Astrocyte of the spinal cord (primary cell): ENCODE results near the gene REEP3.

Source experiments
- DNase-seq: peaks from one replicate; pipeline ENCODE4 v3.0.0; 2011; ENCODE audit warnings: low read depth, low spot score
- H3K4me3 ChIP-seq: 2 replicates; pipeline ENCODE4 v1.5.1; 2011; ENCODE audit warnings: low read depth, mild to moderate bottlenecking, low read length, moderate library complexity
- CTCF ChIP-seq: IDR thresholded peaks from 2 replicates; pipeline ENCODE4 v1.5.1; 2012; ENCODE audit warnings: low read depth, mild to moderate bottlenecking, low read length, inconsistent platforms
- in situ Hi-C: cut with HindIII; loops from 2 replicates; pipeline ENCODE4 v1.10.0; 2017; ENCODE audit warnings: low sequenced_read_pairs

Gene REEP3

DNA sequence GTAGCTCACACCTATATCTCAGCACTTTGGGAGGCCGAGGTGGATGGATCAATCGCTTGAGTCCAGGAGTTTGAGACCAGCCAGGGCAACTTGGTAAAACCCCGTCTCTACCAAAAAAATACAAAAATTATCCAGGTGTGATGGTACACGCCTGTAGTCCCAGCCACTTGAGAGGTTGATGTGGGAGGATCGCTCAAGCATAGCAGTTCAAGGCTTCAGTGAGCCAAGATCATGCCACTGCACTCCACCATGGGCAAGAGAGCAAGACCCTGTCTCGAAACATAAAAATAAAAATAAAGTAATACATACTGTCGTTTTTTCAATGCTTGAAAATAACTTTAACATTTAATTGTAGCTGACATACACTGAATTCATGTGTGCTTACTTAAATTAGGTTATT, 57.3 kb downstream of the REEP3 start:
- DNase-seq = no peak
- no peak overlapping the region for H3K4me3 ChIP-seq
- in situ Hi-C loops = no loop called here
- TF ChIP-seq CTCF = no peak

DNA sequence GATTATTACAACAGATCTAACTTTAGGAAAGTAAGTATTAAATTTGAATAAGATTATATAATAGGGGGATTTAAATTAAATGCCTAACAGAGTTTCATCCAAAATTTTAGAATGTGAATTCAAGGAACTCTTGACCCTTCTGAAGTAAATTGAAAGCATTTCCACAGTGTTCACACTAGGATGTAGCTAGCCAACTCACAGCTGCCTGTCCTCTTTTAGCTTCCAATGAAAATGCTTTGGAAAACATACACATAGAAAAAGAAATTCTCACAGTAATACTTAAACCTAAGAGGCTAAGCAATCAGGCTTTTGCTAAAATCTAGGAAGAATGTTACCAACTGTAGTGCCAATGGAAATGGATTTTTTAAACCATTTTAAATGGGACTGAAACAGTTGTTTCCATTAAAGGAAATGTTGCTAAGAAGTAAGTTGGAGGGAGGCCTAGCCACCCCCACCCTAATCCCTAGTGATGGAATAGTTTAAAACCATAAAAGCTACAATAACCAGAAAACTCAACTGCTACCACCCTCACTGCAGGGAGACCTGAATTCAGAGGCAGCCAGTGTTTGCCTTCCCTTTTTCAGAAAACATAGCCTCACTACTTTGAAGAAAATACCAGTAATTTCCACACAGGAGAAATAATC, 58.3 kb downstream of the REEP3 start:
- DNase-seq = no peak
- in situ Hi-C loops = no loop called here
- H3K4me3 ChIP-seq = no peak overlapping the region
- TF ChIP-seq CTCF = no peak

GRCh38 chr10:63582690-63583089, 61.5 kb downstream of the REEP3 start:
- no peak for DNase-seq
- no peak overlapping the region for H3K4me3 ChIP-seq
- in situ Hi-C loops = no loop called here
- no peak for TF ChIP-seq CTCF

DNA sequence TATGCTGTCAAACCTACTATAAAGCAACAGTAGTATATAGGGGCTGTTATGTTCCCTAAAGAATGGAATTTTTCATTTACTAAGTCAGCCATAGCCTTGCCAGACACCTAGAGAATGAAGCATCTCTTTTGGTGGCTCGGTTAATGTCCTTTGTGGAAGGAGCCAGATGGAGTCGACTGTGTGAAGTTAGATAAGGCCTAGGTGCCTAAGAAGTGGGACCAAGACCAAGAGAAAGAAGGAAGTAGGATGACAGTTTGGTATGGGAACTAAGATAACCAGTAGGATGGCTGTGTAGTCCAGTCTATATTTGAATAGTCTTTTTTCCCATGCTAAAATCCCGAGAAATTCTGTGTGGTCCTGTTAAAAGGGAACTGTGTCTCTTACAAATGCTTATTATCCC, 62.2 kb downstream of the REEP3 start:
- DNase-seq = no peak
- H3K4me3 ChIP-seq = no peak overlapping the region
- in situ Hi-C loops = no loop called here
- TF ChIP-seq CTCF = no peak

DNA sequence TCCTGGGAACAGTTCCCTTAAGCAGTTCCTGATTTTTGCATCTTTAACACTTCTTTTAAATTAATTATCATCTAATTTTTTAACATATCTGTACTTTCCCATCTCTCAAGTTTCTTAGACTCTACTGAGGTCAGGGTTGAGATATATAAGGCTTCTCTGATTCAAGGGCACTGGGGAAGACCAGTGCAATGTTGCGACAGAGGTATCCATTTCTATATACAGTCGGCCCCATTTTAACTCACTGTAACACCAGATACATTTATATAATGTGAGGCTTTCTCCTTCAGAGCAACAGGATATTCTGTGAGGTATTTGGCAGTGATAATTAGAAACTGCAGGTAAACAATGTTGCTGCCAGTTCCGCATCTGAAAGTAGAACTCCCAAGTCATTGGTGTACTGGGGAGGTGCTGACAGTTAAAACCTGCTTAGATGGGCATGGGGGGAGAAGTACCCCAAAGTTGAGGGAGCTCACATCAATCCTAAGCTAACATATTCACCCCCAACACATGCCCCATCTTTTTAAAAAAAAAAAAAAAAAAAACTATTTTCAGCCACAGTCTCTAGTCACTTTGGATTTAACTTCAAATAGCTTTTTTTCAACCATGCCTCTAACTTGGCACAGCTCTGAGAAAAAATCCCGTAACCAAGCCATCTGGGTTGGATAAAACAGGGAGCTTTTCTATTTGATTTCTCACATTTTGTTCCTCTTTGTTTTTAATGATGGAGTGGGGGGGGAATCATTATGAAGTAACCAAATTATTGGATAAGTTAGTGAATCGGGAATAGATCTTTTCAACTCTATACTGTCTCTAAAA, 62.9 kb downstream of the REEP3 start:
- no peak for TF ChIP-seq CTCF
- no peak overlapping the region for H3K4me3 ChIP-seq
- in situ Hi-C loops = no loop called here
- DNase-seq = no peak

- TF ChIP-seq CTCF = no peak
- H3K4me3 ChIP-seq = no peak overlapping the region
- in situ Hi-C loops = no loop called here
- DNase-seq = peak; percentile 20
These were observed 63.5 kb downstream of the REEP3 start for GRCh38 chr10:63584725-63585035.
